ENCODE measurements around the gene PRRG2. TPM values are rescaled to one million over a fixed set of nuclear protein-coding genes. Genes with fewer than 3 reads are reported as not detected.

The PRRG2 gene
- total and polyA plus RNA-seq, 2 of the 13 experiments (the other 11 are each of a cell fraction or from before 2014, with no cell fraction given): 0.66 to 0.82 TPM

- TF ChIP-seq, protein P1, sequence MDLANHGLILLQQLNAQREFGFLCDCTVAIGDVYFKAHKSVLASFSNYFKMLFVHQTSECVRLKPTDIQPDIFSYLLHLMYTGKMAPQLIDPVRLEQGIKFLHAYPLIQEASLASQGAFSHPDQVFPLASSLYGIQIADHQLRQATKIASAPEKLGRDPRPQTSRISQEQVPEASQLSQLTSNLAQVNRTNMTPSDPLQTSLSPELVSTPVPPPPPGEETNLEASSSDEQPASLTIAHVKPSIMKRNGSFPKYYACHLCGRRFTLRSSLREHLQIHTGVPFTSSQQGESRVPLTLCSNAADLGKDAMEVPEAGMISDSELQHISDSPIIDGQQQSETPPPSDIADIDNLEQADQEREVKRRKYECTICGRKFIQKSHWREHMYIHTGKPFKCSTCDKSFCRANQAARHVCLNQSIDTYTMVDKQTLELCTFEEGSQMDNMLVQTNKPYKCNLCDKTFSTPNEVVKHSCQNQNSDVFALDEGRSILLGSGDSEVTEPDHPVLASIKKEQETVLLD (CRISPR knock-in tag; IDR thresholded peaks at IDR 0.05; ENCODE audit: low read depth): no peak
- no peak for TF ChIP-seq KLF13 (CRISPR knock-in tag; IDR thresholded peaks at IDR 0.05)
- TF ChIP-seq, protein P2, sequence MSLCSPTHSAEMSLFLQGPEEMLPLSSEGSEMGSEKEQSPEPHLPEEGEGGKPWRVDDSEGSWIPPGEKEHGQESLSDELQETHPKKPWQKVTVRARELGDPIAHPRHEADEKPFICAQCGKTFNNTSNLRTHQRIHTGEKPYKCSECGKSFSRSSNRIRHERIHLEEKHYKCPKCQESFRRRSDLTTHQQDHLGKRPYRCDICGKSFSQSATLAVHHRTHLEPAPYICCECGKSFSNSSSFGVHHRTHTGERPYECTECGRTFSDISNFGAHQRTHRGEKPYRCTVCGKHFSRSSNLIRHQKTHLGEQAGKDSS (CRISPR knock-in tag; IDR thresholded peaks at IDR 0.05; ENCODE audit: borderline replicate concordance, low read depth): no peak
- TF ChIP-seq FOXM1 (CRISPR knock-in tag; IDR thresholded peaks at IDR 0.05): no peak
- TF ChIP-seq THYN1 (CRISPR knock-in tag; IDR thresholded peaks at IDR 0.05; ENCODE audit: borderline replicate concordance, low read depth): no peak
- no peak for TF ChIP-seq NR3C1 (CRISPR knock-in tag; IDR thresholded peaks at IDR 0.05)
- TF ChIP-seq, protein P3, sequence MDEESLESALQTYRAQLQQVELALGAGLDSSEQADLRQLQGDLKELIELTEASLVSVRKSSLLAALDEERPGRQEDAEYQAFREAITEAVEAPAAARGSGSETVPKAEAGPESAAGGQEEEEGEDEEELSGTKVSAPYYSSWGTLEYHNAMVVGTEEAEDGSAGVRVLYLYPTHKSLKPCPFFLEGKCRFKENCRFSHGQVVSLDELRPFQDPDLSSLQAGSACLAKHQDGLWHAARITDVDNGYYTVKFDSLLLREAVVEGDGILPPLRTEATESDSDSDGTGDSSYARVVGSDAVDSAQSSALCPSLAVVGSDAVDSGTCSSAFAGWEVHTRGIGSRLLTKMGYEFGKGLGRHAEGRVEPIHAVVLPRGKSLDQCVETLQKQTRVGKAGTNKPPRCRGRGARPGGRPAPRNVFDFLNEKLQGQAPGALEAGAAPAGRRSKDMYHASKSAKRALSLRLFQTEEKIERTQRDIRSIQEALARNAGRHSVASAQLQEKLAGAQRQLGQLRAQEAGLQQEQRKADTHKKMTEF (CRISPR knock-in tag; IDR thresholded peaks at IDR 0.05): peak; percentile 18; the same call in 1 of the 2 replicates
- TF ChIP-seq MAF1 (CRISPR knock-in tag; IDR thresholded peaks at IDR 0.05; ENCODE audit: borderline replicate concordance): 0 out of 2 replicates have a peak, but pooled peaks have one; percentile 61
- TF ChIP-seq SOX13 (IDR thresholded peaks at IDR 0.05): no peak
- TF ChIP-seq SOX13 (CRISPR knock-in tag; conservative IDR thresholded peaks at IDR 0.05 in 1 of 2, IDR thresholded peaks at IDR 0.05 in 1 of 2): 0 out of 4 replicates have a peak, but pooled peaks of 1 of the 2 experiments have one; percentile 3
- 0 out of 2 replicates have a peak, but pooled peaks have one; percentile 46 for TF ChIP-seq ZNF333 (CRISPR knock-in tag; IDR thresholded peaks at IDR 0.05; ENCODE audit: borderline replicate concordance)
- peak; percentile 49; the same call in 1 of the 2 replicates for TF ChIP-seq RXRA (CRISPR knock-in tag; IDR thresholded peaks at IDR 0.05)
- no peak for TF ChIP-seq MNT (IDR thresholded peaks at IDR 0.05)
- TF ChIP-seq WIZ (CRISPR knock-in tag; IDR thresholded peaks at IDR 0.05): no peak
- peak; percentile 17; the same call in 1 of the 2 replicates for TF ChIP-seq ZNF609 (CRISPR knock-in tag; IDR thresholded peaks at IDR 0.05; ENCODE audit: borderline replicate concordance)
- TF ChIP-seq MYC (CRISPR knock-in tag; IDR thresholded peaks at IDR 0.05; ENCODE audit: borderline replicate concordance): peak; percentile 70; the same call in 1 of the 2 replicates
- no peak for TF ChIP-seq JARID2 (CRISPR knock-in tag; IDR thresholded peaks at IDR 0.05; ENCODE audit: insufficient replicate concordance)
Observed at GRCh38 chr19:49590071-49590970, 9.2 kb downstream of the PRRG2 start (continued).

Data from HepG2 (cell line).